GM19043 (cell line): ENCODE results near the gene HOXD11.

ENCODE experiments used
- ATAC-seq: cut with Tn5 transposase; IDR thresholded peaks from one replicate; pipeline ENCODE4 v1.9.1; 2021; ENCODE audit warnings: low read depth; ENCODE audit not compliant: unreplicated experiment

HOXD11 gene

GRCh38 chr2:176080540-176081375, 26.3 kb upstream of the HOXD11 start:
- no peak for ATAC-seq

DNA sequence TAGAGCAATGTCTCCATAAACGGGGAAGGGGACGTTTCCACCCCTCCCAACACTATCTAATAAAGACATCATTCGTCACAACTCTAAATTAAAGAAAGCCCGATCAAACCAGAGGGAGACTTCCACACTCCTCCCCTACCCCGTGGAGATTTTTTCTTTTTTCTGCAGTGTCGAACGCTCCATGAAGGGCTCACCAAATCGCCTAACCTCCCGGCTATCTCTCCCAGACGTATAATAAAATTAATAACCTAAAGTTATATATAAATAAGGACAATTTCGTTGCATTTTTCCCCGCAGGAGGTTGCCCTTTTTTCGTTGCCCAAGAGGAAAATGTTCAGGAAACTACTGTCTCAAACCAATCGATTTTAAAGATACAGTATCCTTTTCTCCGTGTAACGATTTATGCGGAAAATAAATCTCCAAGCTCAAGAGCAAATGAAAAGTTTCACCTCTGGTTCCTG, 25.7 kb upstream of the HOXD11 start:
- ATAC-seq = no peak

GRCh38 chr2:176081837-176082524, 25.1 kb upstream of the HOXD11 start:
- no peak for ATAC-seq

DNA sequence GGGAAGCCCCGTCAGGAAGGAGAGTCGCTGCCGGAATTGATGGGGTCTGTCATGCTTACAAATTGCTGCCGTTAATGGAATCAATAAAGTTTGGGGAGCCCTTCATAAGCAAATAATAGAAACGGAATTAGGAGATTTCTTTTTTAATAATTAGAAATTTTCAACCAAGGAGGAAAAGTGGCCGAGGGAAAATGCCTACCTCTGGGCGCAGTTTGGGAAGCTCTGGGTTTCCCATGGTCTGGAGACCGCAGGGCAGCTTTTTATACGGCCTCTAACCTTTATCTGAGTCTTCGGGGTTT, 24.6 kb upstream of the HOXD11 start:
- no peak for ATAC-seq

- ATAC-seq = no peak
These were observed 24.0 kb upstream of the HOXD11 start for GRCh38 chr2:176082824-176083751.

DNA sequence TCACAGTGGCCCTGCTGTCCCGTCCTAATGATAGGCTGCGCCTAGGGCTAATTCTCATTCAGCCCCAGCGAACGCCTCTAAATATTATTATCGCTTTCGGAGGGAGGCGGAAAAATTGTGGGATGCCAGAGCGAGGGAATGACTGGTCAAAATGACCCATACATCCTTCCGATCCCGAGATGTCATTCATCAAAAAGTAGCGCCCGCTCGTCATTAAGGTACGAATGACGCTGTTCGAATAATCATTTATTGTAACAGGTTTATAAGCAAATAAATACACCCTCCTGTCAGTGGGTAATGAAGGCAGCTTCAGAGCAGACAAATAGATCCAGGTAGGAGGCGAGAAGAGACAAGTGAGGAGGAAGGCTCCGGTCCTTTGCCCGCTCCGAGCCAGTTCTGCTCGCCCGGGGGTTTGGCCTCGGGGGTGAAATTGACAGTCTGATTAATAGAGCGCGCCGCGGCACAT, 23.3 kb upstream of the HOXD11 start, which contains the start of gene EVX2:
TSS of gene EVX2 (minus strand) at position 167 of the 466 bp plus-strand sequence. CDS start 186 bp downstream, outside the sequence.
- ATAC-seq = no peak

- no peak for ATAC-seq
These were observed 22.4 kb upstream of the HOXD11 start for GRCh38 chr2:176084611-176085119.

GRCh38 chr2:176085120-176085788, 21.8 kb upstream of the HOXD11 start:
- no peak for ATAC-seq

DNA sequence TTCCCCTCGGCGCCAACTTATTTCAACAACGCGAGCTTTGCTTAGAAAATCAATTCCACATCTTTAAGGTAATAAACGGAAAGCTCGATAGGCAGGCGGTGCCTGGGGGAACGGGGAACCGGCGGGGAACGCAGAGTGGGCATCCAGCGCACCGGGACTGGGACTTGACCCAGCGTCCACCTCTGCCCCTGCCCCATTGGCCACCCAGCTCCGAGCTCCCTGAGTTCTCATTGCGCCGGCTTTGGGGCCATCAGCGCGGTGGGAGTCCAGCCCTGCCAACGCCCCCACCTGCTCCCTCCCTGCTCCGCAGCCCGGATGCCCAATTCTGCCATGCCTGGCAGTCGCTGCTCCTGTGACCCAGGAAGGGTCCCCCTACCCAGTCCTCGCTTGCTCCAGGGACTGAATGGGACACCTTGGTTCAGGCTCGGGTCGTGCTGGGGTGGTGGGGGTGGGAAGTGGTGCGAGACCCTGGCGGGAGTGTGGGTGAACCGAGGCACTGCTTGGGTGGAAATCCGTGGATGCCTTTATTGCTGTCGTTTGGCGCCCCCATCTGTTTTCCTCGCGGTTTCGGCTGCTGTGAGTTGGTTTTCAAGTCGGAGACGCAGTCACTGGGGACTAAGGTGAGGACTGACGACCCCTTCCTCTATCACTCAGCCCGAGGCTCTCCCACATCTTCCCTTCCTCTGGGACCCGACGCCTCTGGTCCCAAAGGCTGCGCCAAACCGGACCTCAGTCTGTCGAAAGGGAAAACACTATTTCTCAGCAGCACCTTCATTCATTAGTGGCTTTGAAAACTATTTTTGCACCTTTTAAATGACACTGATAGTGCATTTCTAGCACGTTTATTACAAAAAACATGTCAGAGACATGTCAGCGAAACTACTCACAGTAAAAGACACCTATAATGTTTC, 21.0 kb upstream of the HOXD11 start:
- ATAC-seq = no peak

- no peak for ATAC-seq
These were observed 19.6 kb upstream of the HOXD11 start for GRCh38 chr2:176087330-176088047.

DNA sequence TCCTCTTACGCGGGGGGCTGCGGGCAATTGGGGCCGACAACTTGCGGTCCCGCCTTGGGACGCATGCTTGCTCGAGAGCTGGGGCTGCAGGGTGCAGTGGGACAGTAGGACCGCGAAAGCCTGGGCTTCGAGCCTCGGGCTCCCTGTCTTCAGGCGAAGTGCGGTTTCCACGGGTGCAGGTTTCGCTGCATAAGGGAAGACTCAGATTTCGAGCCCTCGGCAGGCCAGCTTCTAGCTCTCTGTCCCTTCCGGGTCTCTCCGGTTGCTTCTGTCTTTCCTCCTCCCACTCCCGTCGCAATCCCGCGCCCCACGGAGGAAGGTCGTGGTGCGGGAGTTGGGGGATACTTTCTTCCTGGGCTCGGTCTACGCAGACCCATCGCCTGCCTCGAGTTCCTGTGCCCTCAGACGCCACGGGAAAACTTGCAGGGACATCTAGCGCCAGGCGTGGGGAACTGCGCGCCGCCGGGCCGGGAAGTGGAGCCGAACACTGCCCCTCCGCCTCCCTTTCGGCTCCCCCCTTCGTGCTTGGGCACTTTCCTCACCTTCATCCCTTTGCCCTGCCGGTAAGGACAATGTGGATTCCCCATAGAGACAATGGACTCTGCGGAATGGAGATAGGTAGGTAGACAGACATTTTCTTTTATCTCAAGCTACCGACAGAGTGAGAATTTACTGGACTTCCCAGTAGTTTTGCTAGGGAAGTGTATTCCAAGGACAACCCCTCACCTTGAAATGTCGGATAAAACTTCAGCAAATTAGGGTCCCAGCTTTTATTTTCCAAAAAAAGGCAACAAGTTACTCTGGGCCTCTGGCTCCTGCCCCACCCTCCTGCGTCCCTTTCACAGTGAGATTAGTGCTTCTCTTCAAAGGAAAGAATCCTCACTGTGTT, 18.8 kb upstream of the HOXD11 start:
- ATAC-seq = no peak

DNA sequence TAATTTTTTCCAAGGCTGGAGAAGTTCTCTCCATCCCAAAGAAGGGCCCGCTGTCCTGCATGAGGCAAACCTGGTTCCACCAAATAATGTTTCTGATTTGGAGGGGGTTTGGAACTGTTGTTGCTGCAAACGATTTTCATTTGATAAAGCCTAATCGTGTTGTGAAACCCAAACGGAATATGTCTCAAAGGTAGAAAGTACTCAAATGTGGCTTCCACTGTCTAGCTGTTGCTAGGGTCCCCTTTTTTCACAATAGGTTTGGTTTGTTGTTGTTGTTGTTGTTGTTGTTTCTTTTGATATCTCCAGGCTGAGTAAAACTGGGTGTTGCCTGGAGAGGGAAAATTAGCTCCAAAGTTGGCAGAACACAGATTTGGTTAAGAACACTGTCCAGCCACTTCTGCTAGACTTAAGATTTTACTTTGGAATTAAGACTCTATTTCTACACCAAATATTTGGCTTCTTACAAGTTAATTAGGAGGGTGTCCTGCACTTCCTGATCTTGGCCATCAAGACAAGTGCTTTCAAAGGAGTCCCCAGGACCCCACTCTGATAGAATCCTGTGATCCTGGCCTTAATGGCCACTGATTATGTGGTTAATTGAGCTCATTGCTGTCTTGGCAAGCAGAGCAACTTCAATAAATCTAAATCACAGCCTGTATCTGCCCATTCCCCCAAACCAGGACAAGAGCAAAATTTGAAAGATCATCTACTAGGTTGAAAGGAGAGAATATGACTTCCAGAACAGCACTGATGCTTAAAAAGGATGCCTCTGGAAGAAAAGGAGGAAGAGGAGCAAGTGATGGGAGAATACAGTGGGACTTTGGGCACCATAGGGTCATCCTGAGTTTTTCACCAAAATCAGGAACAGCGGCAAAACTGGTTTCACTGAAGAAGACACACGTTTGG, 17.9 kb upstream of the HOXD11 start:
- no peak for ATAC-seq

- ATAC-seq = no peak
These were observed 17.2 kb upstream of the HOXD11 start for GRCh38 chr2:176089843-176090395.

GRCh38 chr2:176090862-176091261, 16.2 kb upstream of the HOXD11 start:
- no peak for ATAC-seq

- ATAC-seq = no peak
These were observed 15.5 kb upstream of the HOXD11 start for GRCh38 chr2:176091329-176092258.
